HG02610 (cell line): Measurements from ENCODE around the gene TMEM187.

Experiments
- ATAC-seq: cut with Tn5 transposase; IDR thresholded peaks from one replicate; pipeline ENCODE4 v1.9.1; 2021; ENCODE audit warnings: mild to moderate bottlenecking, moderate library complexity; ENCODE audit not compliant: unreplicated experiment

TMEM187 gene

DNA sequence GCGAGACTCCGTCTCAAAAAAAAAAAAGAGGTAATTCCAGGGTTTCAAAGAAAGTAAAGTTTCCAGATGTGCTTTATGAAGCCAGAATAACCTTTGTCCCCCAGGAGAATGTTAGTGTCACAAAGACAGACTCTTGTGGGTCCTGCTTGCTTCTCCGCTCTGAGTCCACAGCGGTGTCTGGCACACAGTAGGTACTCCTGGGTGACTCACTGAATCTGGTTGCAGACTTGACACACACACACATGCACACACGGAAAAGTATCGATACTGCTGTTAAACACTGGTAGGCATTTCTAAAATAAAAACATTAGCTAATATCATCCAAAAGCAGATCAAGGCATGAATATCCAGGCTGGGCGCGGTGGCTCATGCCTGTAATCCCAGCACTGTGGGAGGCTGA is 22.9 kb downstream of the TMEM187 start:
- no peak for ATAC-seq

DNA sequence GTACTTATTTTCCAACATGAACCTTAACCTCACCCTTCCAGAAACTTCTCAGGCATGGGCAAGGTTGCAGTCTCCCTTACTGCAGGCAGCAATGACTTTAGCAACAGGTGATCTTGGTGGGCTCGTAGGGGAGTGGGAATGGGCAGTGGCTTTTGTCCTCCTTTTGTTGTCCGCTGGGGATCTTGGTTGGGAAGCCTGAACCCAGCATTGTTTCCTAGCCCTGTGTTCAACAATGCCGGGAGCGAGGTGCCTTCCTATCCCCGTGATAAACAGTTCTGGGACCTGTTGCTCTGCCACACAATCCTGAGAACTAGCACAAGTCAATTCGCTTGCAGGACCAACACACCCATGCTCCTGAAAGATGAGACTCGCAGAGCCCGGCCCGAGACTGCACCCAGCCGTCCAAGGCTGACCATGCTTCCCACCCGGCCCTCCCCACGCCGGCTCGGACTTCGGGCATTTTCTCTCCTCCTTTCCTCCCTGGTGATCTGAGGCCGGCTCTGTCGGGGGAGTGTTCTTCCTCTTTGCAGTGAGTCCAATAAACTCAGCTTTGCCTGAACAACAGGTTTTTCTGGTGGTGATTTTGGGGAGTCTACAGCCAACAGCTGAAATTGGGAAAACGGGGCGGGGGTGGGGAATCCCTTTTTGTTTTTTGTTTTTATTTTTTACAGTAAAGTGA is 26.9 kb downstream of the TMEM187 start:
- no peak for ATAC-seq

DNA sequence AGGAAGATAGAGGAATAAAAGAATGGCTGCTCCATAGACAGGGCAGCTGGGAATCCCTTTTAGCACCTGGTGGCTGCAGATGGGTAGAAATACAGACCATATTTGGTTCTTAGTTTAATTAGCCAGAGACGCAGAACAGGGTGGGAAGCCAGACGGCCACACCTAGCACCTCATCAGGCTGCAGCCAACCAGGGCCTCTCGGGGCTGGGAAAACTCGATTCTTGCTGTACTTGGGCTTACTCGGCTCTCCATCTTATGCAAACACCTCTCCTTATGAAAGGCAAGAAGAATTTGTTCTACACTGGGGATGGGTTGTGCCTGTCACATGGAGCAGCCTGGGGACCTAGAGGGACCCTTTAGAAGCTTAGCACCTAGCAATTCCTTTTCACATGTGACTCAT is 27.5 kb downstream of the TMEM187 start:
- ATAC-seq = no peak

DNA sequence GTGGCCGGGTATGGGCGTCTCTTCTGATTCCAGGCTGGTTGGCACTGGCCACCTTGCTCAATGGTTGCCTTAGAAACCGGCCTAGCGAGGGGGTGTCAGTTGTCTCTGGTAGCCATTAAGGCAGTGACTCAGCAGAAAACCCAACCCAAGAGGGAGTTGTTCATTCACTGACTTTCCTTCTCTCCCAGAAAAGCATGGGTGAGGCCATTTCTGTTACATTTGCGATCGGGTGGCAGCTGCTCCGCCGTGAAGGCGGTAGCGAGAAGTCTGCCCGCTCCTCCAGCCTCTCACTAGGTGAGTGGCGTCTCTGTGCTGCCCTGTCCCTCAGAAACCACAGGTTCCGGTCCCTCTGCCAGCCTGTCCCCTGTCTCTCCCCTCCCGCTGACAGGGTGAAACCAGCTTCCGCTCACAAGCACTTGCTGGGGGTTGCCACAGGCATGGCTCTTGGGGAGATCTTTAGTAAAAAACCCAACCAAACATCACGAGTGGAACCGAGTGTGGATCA is 29.7 kb downstream of the TMEM187 start:
- no peak for ATAC-seq

- ATAC-seq = no peak
Measured at GRCh38 chrX:154004315-154004714, 31.8 kb downstream of the TMEM187 start.

- no peak for ATAC-seq
Measured at GRCh38 chrX:154006947-154007346, 34.4 kb downstream of the TMEM187 start.

- ATAC-seq = no peak
Measured at GRCh38 chrX:154008521-154008920, 36.0 kb downstream of the TMEM187 start.

DNA sequence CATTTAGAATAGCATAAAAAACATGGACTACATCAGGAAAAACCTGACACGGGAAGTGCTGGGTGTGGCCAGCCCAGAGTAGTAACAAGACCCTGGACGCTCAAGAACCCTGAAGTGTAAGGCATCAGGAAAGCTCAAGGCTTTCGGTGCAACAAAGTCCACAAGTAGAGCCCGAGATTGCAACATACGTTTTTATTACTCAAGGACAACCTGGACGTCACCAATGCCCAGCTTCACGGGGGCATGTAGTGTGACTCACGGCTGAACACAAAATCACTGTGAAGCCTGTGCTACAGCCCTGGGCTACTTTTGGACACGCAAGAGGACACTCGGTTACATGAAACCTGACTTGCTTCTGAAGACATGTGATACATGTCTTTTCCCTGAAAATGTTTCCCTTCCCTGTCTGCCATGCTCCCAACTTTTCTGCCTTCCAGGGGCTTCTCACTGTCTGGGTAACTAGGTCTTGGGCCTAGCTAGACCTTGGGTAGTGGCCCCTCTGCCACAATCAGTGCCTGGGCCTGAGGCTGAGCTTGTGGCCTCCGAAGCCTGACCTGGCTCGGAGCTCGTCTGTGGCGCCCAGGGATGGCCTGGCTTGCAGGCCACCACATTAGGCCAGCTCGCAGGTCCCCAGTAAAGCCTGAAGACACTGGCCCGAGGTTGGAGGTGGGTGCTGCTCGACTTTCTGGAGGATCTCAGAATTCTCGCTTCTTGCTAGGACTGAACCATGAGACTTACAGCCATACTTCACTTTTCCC is 38.0 kb downstream of the TMEM187 start:
- no peak for ATAC-seq

DNA sequence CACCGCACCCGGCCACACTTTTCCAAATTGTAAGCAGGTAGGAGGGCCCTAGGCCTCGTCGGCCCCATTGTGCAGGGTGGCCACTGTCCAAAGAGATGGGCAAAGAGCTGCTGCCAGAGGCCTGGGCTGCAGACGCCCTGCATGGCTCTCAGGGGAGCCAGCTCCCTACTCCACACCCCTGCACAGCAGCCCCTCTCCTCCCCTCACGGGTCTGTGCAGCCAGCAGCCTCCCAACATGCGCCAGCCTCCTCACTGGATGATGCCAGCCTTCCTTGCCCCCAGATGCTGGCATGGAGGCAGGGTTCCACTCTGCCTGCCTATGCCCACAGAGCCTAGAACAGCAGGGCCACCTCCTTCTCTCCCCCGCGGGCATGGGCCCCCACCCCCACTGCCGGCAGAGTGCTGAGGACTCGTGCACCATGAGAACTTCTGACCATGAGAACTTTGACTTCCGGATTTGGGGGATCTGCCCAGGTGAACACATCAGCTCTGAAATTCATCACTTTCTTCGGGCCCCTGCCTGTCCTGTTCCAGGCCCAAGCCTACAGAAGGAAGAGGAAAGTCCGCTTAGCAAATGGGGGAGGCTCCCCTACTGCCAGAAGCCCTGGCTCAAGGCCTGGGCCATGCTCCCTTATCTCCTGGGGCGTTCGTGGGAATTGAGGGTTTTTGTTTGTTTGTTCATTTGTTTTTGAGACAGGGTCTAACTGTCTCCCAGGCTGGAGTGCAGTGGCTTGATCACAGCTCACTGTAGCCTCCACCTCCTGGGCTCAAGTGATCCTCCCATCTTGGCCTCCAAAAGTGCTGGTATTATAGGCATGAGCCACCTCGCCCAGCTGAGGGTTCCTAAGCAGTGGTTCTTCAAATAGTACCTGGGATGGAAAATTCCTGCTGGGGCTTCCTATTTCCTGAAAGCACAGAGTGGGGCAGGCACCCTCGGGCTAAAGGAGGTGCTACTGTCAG is 39.1 kb downstream of the TMEM187 start:
- no peak for ATAC-seq

DNA sequence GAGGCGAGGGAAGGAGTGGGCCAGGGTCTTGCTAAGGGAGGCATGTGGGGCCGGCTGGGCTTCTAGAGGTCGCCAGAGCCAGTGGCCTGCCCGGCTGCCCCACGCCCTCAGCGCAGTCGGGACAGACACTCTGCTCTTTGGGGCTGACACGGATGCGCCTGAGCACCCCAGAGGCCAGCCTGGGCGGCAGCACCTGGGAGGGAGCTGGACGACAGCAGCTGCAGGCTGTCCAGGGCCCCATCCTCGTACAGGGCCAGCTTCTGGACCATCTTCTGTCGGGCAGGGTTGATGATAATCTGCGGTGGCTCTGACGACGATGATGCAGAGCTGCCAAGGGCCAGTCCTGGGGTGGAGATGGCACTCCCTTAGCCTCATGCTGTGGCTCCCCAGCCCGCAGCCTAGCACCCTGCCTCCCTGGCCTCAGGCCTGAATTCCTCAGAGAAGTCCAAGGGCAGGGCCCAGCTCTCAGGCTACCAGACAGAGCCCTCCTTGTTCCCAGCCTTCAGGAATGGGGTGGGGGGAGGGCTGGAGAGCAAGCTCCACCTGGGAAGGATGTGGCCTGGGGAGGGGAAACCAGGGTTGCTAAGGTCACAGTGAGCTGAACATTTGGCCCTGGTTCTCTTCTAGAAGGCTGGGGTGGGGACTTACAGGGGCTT is 39.9 kb downstream of the TMEM187 start:
- no peak for ATAC-seq

GRCh38 chrX:154013001-154013421 is 40.5 kb downstream of the TMEM187 start:
- ATAC-seq = no peak

DNA sequence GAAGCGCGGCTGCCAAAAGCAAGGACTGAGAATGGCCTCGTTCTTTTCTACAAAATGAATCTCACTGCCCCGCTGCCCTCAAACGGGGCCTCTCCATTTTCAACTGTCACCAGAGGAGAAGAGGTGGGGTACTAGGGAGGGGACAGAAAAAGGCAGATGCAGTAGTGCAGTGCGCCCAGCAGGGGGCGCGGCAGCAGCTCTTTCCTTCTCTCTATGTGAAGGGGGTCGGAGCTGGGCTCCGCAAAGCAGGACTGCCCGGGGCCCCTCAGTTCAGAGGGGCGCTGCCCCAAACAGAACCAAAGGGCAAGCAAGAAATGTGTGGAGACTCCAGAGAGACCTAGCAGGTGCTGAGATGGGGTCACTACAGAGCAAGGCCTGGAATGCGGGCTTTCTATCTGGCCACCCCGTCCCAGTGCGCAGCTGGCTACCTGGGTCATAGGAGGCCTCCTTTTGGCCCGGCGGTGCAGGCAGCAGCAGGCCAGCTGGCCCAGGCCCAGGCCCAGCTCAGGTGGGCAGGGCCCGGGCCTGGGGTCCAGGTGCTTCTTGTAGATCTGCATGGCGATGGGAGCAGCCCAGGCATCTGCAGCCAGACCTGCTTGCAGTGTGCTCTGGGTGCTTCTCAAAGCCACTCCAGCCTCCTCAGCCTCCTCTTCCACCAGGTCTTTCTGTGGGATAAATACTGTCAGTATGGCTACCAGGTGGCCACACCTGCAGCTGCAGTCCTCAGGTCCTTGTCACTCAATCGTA is 41.2 kb downstream of the TMEM187 start:
- no peak for ATAC-seq

DNA sequence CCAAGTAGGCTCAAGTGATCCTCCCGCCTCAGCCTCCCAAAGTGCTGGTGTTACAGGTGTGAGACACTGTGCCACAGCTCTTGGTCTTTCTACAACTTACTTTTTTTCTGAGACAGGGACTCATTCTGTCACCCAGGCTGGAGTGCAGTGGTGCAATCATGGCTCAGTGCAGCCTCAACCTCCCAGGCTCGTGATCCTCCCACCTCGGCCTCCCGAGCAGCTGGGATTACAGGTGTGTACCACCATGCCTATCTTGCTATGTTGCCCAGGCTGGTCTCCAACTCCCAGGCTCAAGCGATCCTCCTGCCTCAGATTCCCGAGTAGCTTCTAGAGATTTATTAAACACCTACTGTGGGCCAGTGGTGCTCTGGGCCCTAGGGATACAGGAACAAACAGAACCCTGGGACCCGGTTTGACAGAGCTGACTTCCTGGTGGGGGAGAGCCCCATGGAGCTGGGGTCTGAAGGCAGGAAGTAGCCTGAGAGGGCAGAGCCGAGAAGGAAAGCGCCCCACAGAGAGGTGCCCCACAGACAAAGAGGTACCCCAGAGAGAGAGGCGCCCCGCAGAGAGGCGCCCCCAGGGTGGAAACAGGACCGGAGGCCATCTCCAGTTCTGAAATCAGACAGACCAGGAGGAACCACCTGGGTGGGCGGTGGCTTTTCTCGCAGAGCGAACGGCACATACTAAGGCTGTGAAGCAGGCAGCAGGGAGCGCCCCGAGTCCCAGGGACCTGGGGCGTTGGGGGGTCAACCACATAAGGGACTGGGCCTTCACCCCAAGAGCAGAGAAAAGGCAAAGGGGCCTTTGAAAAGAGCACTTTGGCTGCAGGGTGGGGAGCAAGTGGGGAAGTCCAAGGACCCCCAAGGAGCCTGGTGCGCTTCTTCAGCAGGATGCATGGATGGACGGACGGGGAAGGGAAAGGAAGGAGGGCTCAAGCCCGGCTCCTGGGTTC is 42.2 kb downstream of the TMEM187 start:
- ATAC-seq = no peak

- no peak for ATAC-seq
Measured at GRCh38 chrX:154015581-154016264, 43.2 kb downstream of the TMEM187 start.

DNA sequence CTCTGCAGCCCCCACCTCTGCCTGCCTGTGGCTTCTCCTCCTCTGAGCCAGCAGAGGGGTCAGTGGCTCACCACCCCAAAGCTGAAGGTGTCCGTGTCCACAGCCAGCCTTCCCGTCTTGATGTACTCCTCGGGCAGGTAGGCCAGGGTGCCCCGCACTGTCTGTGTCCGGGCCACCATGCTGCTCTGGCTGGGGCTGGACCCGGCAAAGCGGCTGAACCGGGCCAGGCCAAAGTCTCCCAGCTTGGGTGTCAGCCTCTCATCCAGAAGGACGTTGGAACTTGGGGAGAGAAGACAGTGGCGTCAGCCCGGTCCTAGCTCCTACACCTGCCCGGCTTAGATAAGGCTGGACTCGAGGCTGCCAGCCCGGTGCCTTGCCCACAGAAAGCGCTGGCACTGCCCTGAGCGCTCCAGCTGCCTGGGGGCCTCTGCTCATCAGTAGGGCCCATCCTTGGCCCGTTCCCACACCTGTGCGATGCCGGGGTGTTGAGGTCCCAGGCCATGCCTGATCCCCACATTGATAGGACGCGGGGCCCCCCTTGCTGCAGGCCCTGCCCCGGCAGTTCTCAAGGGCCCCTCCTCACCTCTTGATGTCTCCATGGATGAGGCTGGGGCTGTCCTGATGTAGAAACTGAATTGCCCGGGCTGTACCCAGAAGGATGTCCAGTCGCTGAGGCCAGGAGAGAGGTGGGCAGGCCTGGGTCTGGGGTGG is 44.0 kb downstream of the TMEM187 start:
- ATAC-seq = no peak

DNA sequence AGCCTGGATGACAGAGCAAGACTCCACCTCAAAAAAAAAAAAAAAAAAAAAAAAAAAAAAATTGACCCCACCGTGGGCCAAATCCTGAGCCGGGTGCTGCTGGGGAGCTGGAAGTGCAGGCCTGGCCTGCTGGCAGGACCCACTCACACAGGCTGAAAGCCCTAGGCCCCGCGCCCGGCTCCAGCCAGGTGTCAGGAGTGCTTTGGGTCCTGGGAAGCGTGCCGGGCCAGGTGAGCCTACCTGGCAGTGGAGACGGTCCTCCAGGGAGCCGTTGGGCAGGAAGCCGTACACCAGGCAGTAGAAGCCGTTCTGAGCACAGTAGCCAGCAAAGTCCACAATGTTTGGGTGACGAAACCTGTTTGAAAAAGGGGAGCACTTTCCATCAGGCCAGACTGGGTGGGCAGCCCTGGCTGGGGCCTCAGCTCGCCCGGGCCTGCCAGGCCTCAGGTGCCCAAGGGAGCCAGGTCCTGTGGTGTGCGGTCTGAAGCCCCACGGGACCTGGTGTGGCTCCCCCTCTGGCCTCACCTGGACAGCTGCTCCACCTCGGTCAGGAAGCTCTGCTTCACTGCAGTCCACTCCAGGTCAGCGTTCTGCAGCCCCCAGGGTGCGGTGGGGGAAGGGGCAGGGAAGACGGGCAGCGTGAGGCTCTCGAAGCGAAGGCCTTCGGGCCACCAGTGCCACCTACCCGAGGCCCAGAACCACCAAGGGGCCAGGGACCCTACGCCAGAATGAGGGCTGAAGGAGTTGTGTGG is 45.4 kb downstream of the TMEM187 start:
- no peak for ATAC-seq

GRCh38 chrX:154018518-154019060 is 46.0 kb downstream of the TMEM187 start:
- no peak for ATAC-seq
